ENCODE results near the gene PSMD5.

PSMD5 gene

GRCh38 chr9:120874226-120875194, 31.8 kb upstream of the PSMD5 start:
- H4K20me1 ChIP-seq (ENCODE audit: low read depth, low read length) = no peaks in the 10 kb centered on the region
- TF ChIP-seq CTCF (IDR thresholded peaks at IDR 0.05; ENCODE audit: insufficient read depth, low read length, poor library complexity, severe bottlenecking) (no peak), EZH2phosphoT487 (conservative IDR thresholded peaks at IDR 0.05; ENCODE audit: low read length) (no peak)
- H3K9ac ChIP-seq (ENCODE audit: low read length) = peak overlapping the region; percentile 100
- H3K27ac ChIP-seq (ENCODE audit: low read depth, low read length) = peak overlapping the region; percentile 99
- no peaks in the 10 kb centered on the region for H3K9me3 ChIP-seq (ENCODE audit: insufficient read depth, low read length)
- H3K79me2 ChIP-seq (ENCODE audit: insufficient read depth, low read length) = peaks cover 8% of the 10 kb centered on the region; the same call in 1 of the 2 replicates
- no peaks in the 10 kb centered on the region for H3K27me3 ChIP-seq (ENCODE audit: low read length)
- H3K4me2 ChIP-seq (ENCODE audit: low read depth, low read length, poor library complexity, severe bottlenecking) = peak overlapping the region; percentile 93
- H3K36me3 ChIP-seq (ENCODE audit: low read length) = peaks cover 14% of the 10 kb centered on the region; the same call in 1 of the 2 replicates
- no peak overlapping the region for H3K4me3 ChIP-seq (ENCODE audit: insufficient read depth, low read length, poor library complexity, severe bottlenecking)
- no peak overlapping the region for H2AFZ ChIP-seq (ENCODE audit: low read depth, low read length, severe bottlenecking)
- H3F3A ChIP-seq (ENCODE audit: insufficient read depth) = peaks cover 82% of the 10 kb centered on the region
- H3K9me2 ChIP-seq (replicated peaks; ENCODE audit: insufficient read depth, low read length) = no peaks in the 10 kb centered on the region

- no peak overlapping the region for H3K9ac ChIP-seq (ENCODE audit: low read length)
- no peaks in the 10 kb centered on the region for H3K27me3 ChIP-seq (ENCODE audit: low read length)
- H3F3A ChIP-seq (ENCODE audit: insufficient read depth) = peaks cover 77% of the 10 kb centered on the region
Measured at GRCh38 chr9:120873512-120873911, 30.8 kb upstream of the PSMD5 start.

GRCh38 chr9:120872791-120873502, 30.2 kb upstream of the PSMD5 start:
- H3K4me2 ChIP-seq (ENCODE audit: low read depth, low read length, poor library complexity, severe bottlenecking) = no peak overlapping the region
- H3K4me3 ChIP-seq (ENCODE audit: insufficient read depth, low read length, poor library complexity, severe bottlenecking) = no peak overlapping the region
- H4K20me1 ChIP-seq (ENCODE audit: low read depth, low read length) = no peaks in the 10 kb centered on the region
- no peaks in the 10 kb centered on the region for H3K9me2 ChIP-seq (replicated peaks; ENCODE audit: insufficient read depth, low read length)
- no peak overlapping the region for H2AFZ ChIP-seq (ENCODE audit: low read depth, low read length, severe bottlenecking)
- peak overlapping the region; percentile 99 for H3K27ac ChIP-seq (ENCODE audit: low read depth, low read length)
- H3K27me3 ChIP-seq (ENCODE audit: low read length) = no peaks in the 10 kb centered on the region
- peaks cover 14% of the 10 kb centered on the region; the same call in 1 of the 2 replicates for H3K36me3 ChIP-seq (ENCODE audit: low read length)
- H3K9ac ChIP-seq (ENCODE audit: low read length) = no peak overlapping the region
- peaks cover 8% of the 10 kb centered on the region; the same call in 1 of the 2 replicates for H3K79me2 ChIP-seq (ENCODE audit: insufficient read depth, low read length)
- H3F3A ChIP-seq (ENCODE audit: insufficient read depth) = peaks cover 73% of the 10 kb centered on the region
- TF ChIP-seq CTCF (IDR thresholded peaks at IDR 0.05; ENCODE audit: insufficient read depth, low read length, poor library complexity, severe bottlenecking) (no peak), EZH2phosphoT487 (conservative IDR thresholded peaks at IDR 0.05; ENCODE audit: low read length) (no peak)
- H3K9me3 ChIP-seq (ENCODE audit: insufficient read depth, low read length) = no peaks in the 10 kb centered on the region

More at GRCh38 chr9:120873512-120873911, 30.8 kb upstream of the PSMD5 start:
- Histone ChIP-seq H3K36me3 (ENCODE audit: low read length) (peaks cover 14% of the 10 kb centered on the region; the same call in 1 of the 2 replicates), H4K20me1 (ENCODE audit: low read depth, low read length) (no peaks in the 10 kb centered on the region), H2AFZ (ENCODE audit: low read depth, low read length, severe bottlenecking) (no peak overlapping the region), H3K27ac (ENCODE audit: low read depth, low read length) (peak overlapping the region; percentile 99), H3K79me2 (ENCODE audit: insufficient read depth, low read length) (peaks cover 8% of the 10 kb centered on the region; the same call in 1 of the 2 replicates), H3K4me2 (ENCODE audit: low read depth, low read length, poor library complexity, severe bottlenecking) (no peak overlapping the region), H3K9me2 (replicated peaks; ENCODE audit: insufficient read depth, low read length) (no peaks in the 10 kb centered on the region), H3K4me3 (ENCODE audit: insufficient read depth, low read length, poor library complexity, severe bottlenecking) (no peak overlapping the region), H3K9me3 (ENCODE audit: insufficient read depth, low read length) (no peaks in the 10 kb centered on the region)
- TF ChIP-seq EZH2phosphoT487 (conservative IDR thresholded peaks at IDR 0.05; ENCODE audit: low read length) (no peak), CTCF (IDR thresholded peaks at IDR 0.05; ENCODE audit: insufficient read depth, low read length, poor library complexity, severe bottlenecking) (no peak)

All from SU-DHL-6 (cell line).